ENCODE results near the gene SOST.

Gene SOST

GRCh38 chr17:43769859-43770258 is 11.3 kb upstream of the SOST start:
- TF ChIP-seq GLIS3 (CRISPR knock-in tag; IDR thresholded peaks at IDR 0.05) (no peak), SNAI2 (CRISPR knock-in tag; IDR thresholded peaks at IDR 0.05) (no peak), TSHZ2 (CRISPR knock-in tag; IDR thresholded peaks at IDR 0.05) (no peak), ARNTL (CRISPR knock-in tag; IDR thresholded peaks at IDR 0.05; ENCODE audit: borderline replicate concordance, low read depth) (no peak), BACH2 (CRISPR knock-in tag; IDR thresholded peaks at IDR 0.05; ENCODE audit: borderline replicate concordance) (no peak), ZFP30 (CRISPR knock-in tag; IDR thresholded peaks at IDR 0.05) (no peak)
- no peak for ATAC-seq

- TF ChIP-seq RARB (CRISPR knock-in tag; IDR thresholded peaks at IDR 0.05) (no peak), ZFP3 (CRISPR knock-in tag; IDR thresholded peaks at IDR 0.05) (no peak), ZNF8 (CRISPR knock-in tag; IDR thresholded peaks at IDR 0.05) (no peak), ZNF565 (CRISPR knock-in tag; conservative IDR thresholded peaks at IDR 0.05; ENCODE audit: low read depth) (no peak), TSHZ2 (CRISPR knock-in tag; IDR thresholded peaks at IDR 0.05) (no peak), ISL1 (CRISPR knock-in tag; IDR thresholded peaks at IDR 0.05) (no peak), ARNTL (CRISPR knock-in tag; IDR thresholded peaks at IDR 0.05; ENCODE audit: borderline replicate concordance, low read depth) (no peak), CSDC2 (CRISPR knock-in tag; IDR thresholded peaks at IDR 0.05) (no peak), SNAI2 (CRISPR knock-in tag; IDR thresholded peaks at IDR 0.05) (no peak)
- TF ChIP-seq, protein P1, sequence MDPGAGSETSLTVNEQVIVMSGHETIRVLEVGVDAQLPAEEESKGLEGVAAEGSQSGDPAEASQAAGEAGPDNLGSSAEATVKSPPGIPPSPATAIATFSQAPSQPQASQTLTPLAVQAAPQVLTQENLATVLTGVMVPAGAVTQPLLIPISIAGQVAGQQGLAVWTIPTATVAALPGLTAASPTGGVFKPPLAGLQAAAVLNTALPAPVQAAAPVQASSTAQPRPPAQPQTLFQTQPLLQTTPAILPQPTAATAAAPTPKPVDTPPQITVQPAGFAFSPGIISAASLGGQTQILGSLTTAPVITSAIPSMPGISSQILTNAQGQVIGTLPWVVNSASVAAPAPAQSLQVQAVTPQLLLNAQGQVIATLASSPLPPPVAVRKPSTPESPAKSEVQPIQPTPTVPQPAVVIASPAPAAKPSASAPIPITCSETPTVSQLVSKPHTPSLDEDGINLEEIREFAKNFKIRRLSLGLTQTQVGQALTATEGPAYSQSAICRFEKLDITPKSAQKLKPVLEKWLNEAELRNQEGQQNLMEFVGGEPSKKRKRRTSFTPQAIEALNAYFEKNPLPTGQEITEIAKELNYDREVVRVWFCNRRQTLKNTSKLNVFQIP (CRISPR knock-in tag; IDR thresholded peaks at IDR 0.05; ENCODE audit: borderline replicate concordance, low read depth) = no peak
- TF ChIP-seq, protein P2, sequence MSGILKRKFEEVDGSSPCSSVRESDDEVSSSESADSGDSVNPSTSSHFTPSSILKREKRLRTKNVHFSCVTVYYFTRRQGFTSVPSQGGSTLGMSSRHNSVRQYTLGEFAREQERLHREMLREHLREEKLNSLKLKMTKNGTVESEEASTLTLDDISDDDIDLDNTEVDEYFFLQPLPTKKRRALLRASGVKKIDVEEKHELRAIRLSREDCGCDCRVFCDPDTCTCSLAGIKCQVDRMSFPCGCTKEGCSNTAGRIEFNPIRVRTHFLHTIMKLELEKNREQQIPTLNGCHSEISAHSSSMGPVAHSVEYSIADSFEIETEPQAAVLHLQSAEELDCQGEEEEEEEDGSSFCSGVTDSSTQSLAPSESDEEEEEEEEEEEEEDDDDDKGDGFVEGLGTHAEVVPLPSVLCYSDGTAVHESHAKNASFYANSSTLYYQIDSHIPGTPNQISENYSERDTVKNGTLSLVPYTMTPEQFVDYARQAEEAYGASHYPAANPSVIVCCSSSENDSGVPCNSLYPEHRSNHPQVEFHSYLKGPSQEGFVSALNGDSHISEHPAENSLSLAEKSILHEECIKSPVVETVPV (CRISPR knock-in tag; IDR thresholded peaks at IDR 0.05) = no peak
- no peak for ATAC-seq
These were observed 10.8 kb upstream of the SOST start for GRCh38 chr17:43769426-43769825.

DNA sequence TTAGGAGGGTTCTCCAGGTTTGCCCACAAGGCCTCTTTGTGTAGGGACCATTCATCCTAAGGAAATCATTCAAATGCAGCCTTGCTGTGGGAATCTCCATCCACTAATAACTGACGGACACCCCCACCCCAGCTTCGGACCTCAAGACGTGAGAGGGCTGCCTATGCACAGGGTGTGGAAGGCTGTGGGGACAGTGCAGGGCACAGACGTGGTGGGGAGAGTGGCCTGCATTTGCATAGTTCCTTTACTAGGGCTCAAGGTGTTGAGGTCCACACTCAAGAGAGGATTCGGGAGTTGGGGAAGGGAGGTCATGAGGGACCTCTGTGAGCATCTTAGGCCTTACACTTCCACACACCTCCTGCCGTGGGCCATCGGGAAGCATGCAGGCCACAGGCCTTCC is 10.4 kb upstream of the SOST start:
- TF ChIP-seq ISL1 (CRISPR knock-in tag; IDR thresholded peaks at IDR 0.05) (no peak), ZFP3 (CRISPR knock-in tag; IDR thresholded peaks at IDR 0.05) (no peak), CREB5 (CRISPR knock-in tag; IDR thresholded peaks at IDR 0.05; ENCODE audit: low read depth) (no peak), TOX (CRISPR knock-in tag; IDR thresholded peaks at IDR 0.05; ENCODE audit: borderline replicate concordance) (no peak), ZNF565 (CRISPR knock-in tag; conservative IDR thresholded peaks at IDR 0.05; ENCODE audit: low read depth) (no peak), PPARA (CRISPR knock-in tag; IDR thresholded peaks at IDR 0.05; ENCODE audit: borderline replicate concordance) (no peak), TSHZ2 (CRISPR knock-in tag; IDR thresholded peaks at IDR 0.05) (no peak), OSR1 (CRISPR knock-in tag; IDR thresholded peaks at IDR 0.05) (no peak), ZNF70 (CRISPR knock-in tag; IDR thresholded peaks at IDR 0.05) (no peak), ZNF8 (CRISPR knock-in tag; IDR thresholded peaks at IDR 0.05) (no peak), ARNTL (CRISPR knock-in tag; IDR thresholded peaks at IDR 0.05; ENCODE audit: borderline replicate concordance, low read depth) (no peak), TCF4 (CRISPR knock-in tag; IDR thresholded peaks at IDR 0.05; ENCODE audit: borderline replicate concordance) (no peak), ZC3H10 (CRISPR knock-in tag; IDR thresholded peaks at IDR 0.05) (no peak), SNAI2 (CRISPR knock-in tag; IDR thresholded peaks at IDR 0.05) (no peak), CSDC2 (CRISPR knock-in tag; IDR thresholded peaks at IDR 0.05) (no peak), ZFP30 (CRISPR knock-in tag; IDR thresholded peaks at IDR 0.05) (no peak)
- TF ChIP-seq, protein P1 (CRISPR knock-in tag; IDR thresholded peaks at IDR 0.05; ENCODE audit: borderline replicate concordance, low read depth) = no peak
- ATAC-seq = no peak; the same call in 2 of the 3 replicates
